Measurements from ENCODE around the gene DNAJC12.

The DNAJC12 gene

GRCh38 chr10:67772151-67772550 is 65.8 kb downstream of the DNAJC12 start:
- no peak overlapping the region for H3K4ac ChIP-seq (ENCODE audit: low read length)
- H2BK5ac ChIP-seq (ENCODE audit: low read length) = no peak overlapping the region
- H3K18ac ChIP-seq (ENCODE audit: low read length) = no peak overlapping the region
- no peak overlapping the region for H3K4me3 ChIP-seq (ENCODE audit: low read length in 2 of 2)
- H2AFZ ChIP-seq (ENCODE audit: low read length) = no peak overlapping the region
- H3K14ac ChIP-seq (ENCODE audit: low read length) = no peak overlapping the region
- H3K9me3 ChIP-seq (replicated peaks in 1 of 2; ENCODE audit: control insufficient read depth in 2 of 2, insufficient read depth in 1 of 2, low read depth in 1 of 2, low read length in 2 of 2) = no peaks in the 10 kb centered on the region
- no peaks in the 10 kb centered on the region for H3K27me3 ChIP-seq (ENCODE audit: control insufficient read depth in 3 of 3, insufficient read depth in 3 of 3, low read depth in 1 of 3, low read length in 3 of 3)
- H2BK15ac ChIP-seq (ENCODE audit: low read length) = no peak overlapping the region
- H4K91ac ChIP-seq (ENCODE audit: low read depth, low read length, poor library complexity) = no peak overlapping the region
- peaks cover 0 to 3% of the 10 kb centered on the region in 2 donors for H3K4me1 ChIP-seq (ENCODE audit: control insufficient read depth in 2 of 2, insufficient read depth in 1 of 2, low read depth in 1 of 2, low read length in 2 of 2)
- DNase-seq (ENCODE audit: low spot score) = no peak
- no peaks in the 10 kb centered on the region for H3K36me3 ChIP-seq (replicated peaks in 1 of 2; ENCODE audit: control insufficient read depth in 2 of 2, insufficient read depth in 2 of 2, low read length in 2 of 2)
- H3K9ac ChIP-seq (ENCODE audit: low read depth, low read length, poor library complexity) = no peak overlapping the region
- no peak overlapping the region for H2AK5ac ChIP-seq (ENCODE audit: low read depth, low read length)
- no peak overlapping the region for H2BK12ac ChIP-seq (ENCODE audit: low read length)
- no peak overlapping the region for H3K4me2 ChIP-seq (ENCODE audit: insufficient read depth, low read length, poor library complexity, severe bottlenecking)
- no peak overlapping the region for H2BK120ac ChIP-seq (ENCODE audit: low read depth, low read length)
- H3K23ac ChIP-seq (ENCODE audit: low read depth, low read length, poor library complexity) = no peak overlapping the region
- no peak overlapping the region for H3K27ac ChIP-seq (replicated peaks; ENCODE audit: low read length)
- H4K8ac ChIP-seq (ENCODE audit: low read depth, low read length) = no peak overlapping the region
- H3K79me1 ChIP-seq (ENCODE audit: low read depth, low read length) = no peaks in the 10 kb centered on the region
- WGBS, 2 donors (ENCODE audit: extremely low coverage in 2 of 2, insufficient read length in 2 of 2, insufficient replicate concordance in 1 of 2) = no CpG with 5 or more reads among the region's 1 CpG

GRCh38 chr10:67771200-67771599 is 66.8 kb downstream of the DNAJC12 start:
- Histone ChIP-seq H4K91ac (ENCODE audit: low read depth, low read length, poor library complexity) (no peak overlapping the region), H3K4me3 (ENCODE audit: low read length in 2 of 2) (no peak overlapping the region), H3K27ac (replicated peaks; ENCODE audit: low read length) (no peak overlapping the region), H3K27me3 (ENCODE audit: control insufficient read depth in 3 of 3, insufficient read depth in 3 of 3, low read depth in 1 of 3, low read length in 3 of 3) (no peaks in the 10 kb centered on the region), H2AK5ac (ENCODE audit: low read depth, low read length) (no peak overlapping the region), H2BK15ac (ENCODE audit: low read length) (no peak overlapping the region), H3K4ac (ENCODE audit: low read length) (no peak overlapping the region), H4K8ac (ENCODE audit: low read depth, low read length) (no peak overlapping the region), H3K9me3 (replicated peaks in 1 of 2; ENCODE audit: control insufficient read depth in 2 of 2, insufficient read depth in 1 of 2, low read depth in 1 of 2, low read length in 2 of 2) (no peaks in the 10 kb centered on the region), H2BK120ac (ENCODE audit: low read depth, low read length) (no peak overlapping the region), H3K23ac (ENCODE audit: low read depth, low read length, poor library complexity) (no peak overlapping the region), H3K36me3 (replicated peaks in 1 of 2; ENCODE audit: control insufficient read depth in 2 of 2, insufficient read depth in 2 of 2, low read length in 2 of 2) (no peaks in the 10 kb centered on the region), H3K79me1 (ENCODE audit: low read depth, low read length) (no peaks in the 10 kb centered on the region), H3K4me2 (ENCODE audit: insufficient read depth, low read length, poor library complexity, severe bottlenecking) (no peak overlapping the region), H3K9ac (ENCODE audit: low read depth, low read length, poor library complexity) (no peak overlapping the region), H3K18ac (ENCODE audit: low read length) (no peak overlapping the region), H3K4me1 (ENCODE audit: control insufficient read depth in 2 of 2, insufficient read depth in 1 of 2, low read depth in 1 of 2, low read length in 2 of 2) (peaks cover 0 to 3% of the 10 kb centered on the region in 2 donors), H2BK12ac (ENCODE audit: low read length) (no peak overlapping the region), H2BK5ac (ENCODE audit: low read length) (no peak overlapping the region), H2AFZ (ENCODE audit: low read length) (no peak overlapping the region), H3K14ac (ENCODE audit: low read length) (no peak overlapping the region)
- no peak for DNase-seq (ENCODE audit: low spot score)
- no CpG with 5 or more reads among the region's 3 CpGs for WGBS, 2 donors (ENCODE audit: extremely low coverage in 2 of 2, insufficient read length in 2 of 2, insufficient replicate concordance in 1 of 2)

GRCh38 chr10:67770537-67770936 is 67.5 kb downstream of the DNAJC12 start:
- Histone ChIP-seq H3K9ac (ENCODE audit: low read depth, low read length, poor library complexity) (no peak overlapping the region), H3K36me3 (replicated peaks in 1 of 2; ENCODE audit: control insufficient read depth in 2 of 2, insufficient read depth in 2 of 2, low read length in 2 of 2) (no peaks in the 10 kb centered on the region), H3K9me3 (replicated peaks in 1 of 2; ENCODE audit: control insufficient read depth in 2 of 2, insufficient read depth in 1 of 2, low read depth in 1 of 2, low read length in 2 of 2) (no peaks in the 10 kb centered on the region), H3K18ac (ENCODE audit: low read length) (no peak overlapping the region), H3K27ac (replicated peaks; ENCODE audit: low read length) (no peak overlapping the region), H4K91ac (ENCODE audit: low read depth, low read length, poor library complexity) (no peak overlapping the region), H3K23ac (ENCODE audit: low read depth, low read length, poor library complexity) (no peak overlapping the region), H3K4me3 (ENCODE audit: low read length in 2 of 2) (no peak overlapping the region), H2BK15ac (ENCODE audit: low read length) (no peak overlapping the region), H2AK5ac (ENCODE audit: low read depth, low read length) (no peak overlapping the region), H2BK12ac (ENCODE audit: low read length) (no peak overlapping the region), H3K79me1 (ENCODE audit: low read depth, low read length) (no peaks in the 10 kb centered on the region), H3K4me1 (ENCODE audit: control insufficient read depth in 2 of 2, insufficient read depth in 1 of 2, low read depth in 1 of 2, low read length in 2 of 2) (peaks cover 0 to 3% of the 10 kb centered on the region in 2 donors), H2BK5ac (ENCODE audit: low read length) (no peak overlapping the region), H3K27me3 (ENCODE audit: control insufficient read depth in 3 of 3, insufficient read depth in 3 of 3, low read depth in 1 of 3, low read length in 3 of 3) (no peaks in the 10 kb centered on the region), H2BK120ac (ENCODE audit: low read depth, low read length) (no peak overlapping the region), H3K4ac (ENCODE audit: low read length) (no peak overlapping the region), H3K4me2 (ENCODE audit: insufficient read depth, low read length, poor library complexity, severe bottlenecking) (no peak overlapping the region), H2AFZ (ENCODE audit: low read length) (no peak overlapping the region), H3K14ac (ENCODE audit: low read length) (no peak overlapping the region), H4K8ac (ENCODE audit: low read depth, low read length) (no peak overlapping the region)
- DNase-seq (ENCODE audit: low spot score) = no peak

GRCh38 chr10:67767244-67767643 is 70.7 kb downstream of the DNAJC12 start:
- Histone ChIP-seq H3K4me1 (ENCODE audit: control insufficient read depth in 2 of 2, insufficient read depth in 1 of 2, low read depth in 1 of 2, low read length in 2 of 2) (peaks cover 0 to 1% of the 10 kb centered on the region in 2 donors), H4K91ac (ENCODE audit: low read depth, low read length, poor library complexity) (no peak overlapping the region), H2BK120ac (ENCODE audit: low read depth, low read length) (no peak overlapping the region), H3K4ac (ENCODE audit: low read length) (no peak overlapping the region), H3K79me1 (ENCODE audit: low read depth, low read length) (no peaks in the 10 kb centered on the region), H3K18ac (ENCODE audit: low read length) (no peak overlapping the region), H3K14ac (ENCODE audit: low read length) (no peak overlapping the region), H3K4me3 (ENCODE audit: low read length in 2 of 2) (no peak overlapping the region), H4K8ac (ENCODE audit: low read depth, low read length) (no peak overlapping the region), H2BK15ac (ENCODE audit: low read length) (no peak overlapping the region), H3K23ac (ENCODE audit: low read depth, low read length, poor library complexity) (no peak overlapping the region), H3K9ac (ENCODE audit: low read depth, low read length, poor library complexity) (no peak overlapping the region), H2BK12ac (ENCODE audit: low read length) (no peak overlapping the region), H3K27me3 (ENCODE audit: control insufficient read depth in 3 of 3, insufficient read depth in 3 of 3, low read depth in 1 of 3, low read length in 3 of 3) (no peaks in the 10 kb centered on the region), H3K4me2 (ENCODE audit: insufficient read depth, low read length, poor library complexity, severe bottlenecking) (no peak overlapping the region), H2AFZ (ENCODE audit: low read length) (no peak overlapping the region), H3K36me3 (replicated peaks in 1 of 2; ENCODE audit: control insufficient read depth in 2 of 2, insufficient read depth in 2 of 2, low read length in 2 of 2) (no peaks in the 10 kb centered on the region), H3K9me3 (replicated peaks in 1 of 2; ENCODE audit: control insufficient read depth in 2 of 2, insufficient read depth in 1 of 2, low read depth in 1 of 2, low read length in 2 of 2) (peaks cover 0 to 4% of the 10 kb centered on the region in 2 donors), H2BK5ac (ENCODE audit: low read length) (no peak overlapping the region), H3K27ac (replicated peaks; ENCODE audit: low read length) (no peak overlapping the region), H2AK5ac (ENCODE audit: low read depth, low read length) (no peak overlapping the region)
- DNase-seq (ENCODE audit: low spot score) = no peak
- WGBS, 2 donors (ENCODE audit: extremely low coverage in 2 of 2, insufficient read length in 2 of 2, insufficient replicate concordance in 1 of 2) = no CpG with 5 or more reads among the region's 2 CpGs
